GM21367 (cell line): Measurements from ENCODE around the gene RAB3GAP1.
"Not testable (repeated sequence)": the region's sequence is repeated elsewhere in the genome, so short reads cannot be mapped to it uniquely, and the experiment has no call there.

Experiments used
- ATAC-seq: cut with Tn5 transposase; IDR thresholded peaks from one replicate; pipeline ENCODE4 v1.9.1; 2021; ENCODE audit not compliant: unreplicated experiment

RAB3GAP1 gene

GRCh38 chr2:135052042-135052876 lies at the start of gene RAB3GAP1:
Gene RAB3GAP1, plus strand, starts transcription at chr2:135052292. Its CDS starts 16 bp downstream, at chr2:135052308.
- ATAC-seq: peak; percentile 74

- no peak for ATAC-seq
Observed at GRCh38 chr2:135002836-135003235, 49.3 kb upstream of the RAB3GAP1 start.

GRCh38 chr2:135004005-135004746 lies 47.9 kb upstream of the RAB3GAP1 start:
- ATAC-seq: peak; percentile 77

- ATAC-seq: no peak
Observed at GRCh38 chr2:135005753-135006152, 46.3 kb upstream of the RAB3GAP1 start.

- ATAC-seq: no peak
Observed at GRCh38 chr2:135009339-135009738, 42.8 kb upstream of the RAB3GAP1 start.

DNA sequence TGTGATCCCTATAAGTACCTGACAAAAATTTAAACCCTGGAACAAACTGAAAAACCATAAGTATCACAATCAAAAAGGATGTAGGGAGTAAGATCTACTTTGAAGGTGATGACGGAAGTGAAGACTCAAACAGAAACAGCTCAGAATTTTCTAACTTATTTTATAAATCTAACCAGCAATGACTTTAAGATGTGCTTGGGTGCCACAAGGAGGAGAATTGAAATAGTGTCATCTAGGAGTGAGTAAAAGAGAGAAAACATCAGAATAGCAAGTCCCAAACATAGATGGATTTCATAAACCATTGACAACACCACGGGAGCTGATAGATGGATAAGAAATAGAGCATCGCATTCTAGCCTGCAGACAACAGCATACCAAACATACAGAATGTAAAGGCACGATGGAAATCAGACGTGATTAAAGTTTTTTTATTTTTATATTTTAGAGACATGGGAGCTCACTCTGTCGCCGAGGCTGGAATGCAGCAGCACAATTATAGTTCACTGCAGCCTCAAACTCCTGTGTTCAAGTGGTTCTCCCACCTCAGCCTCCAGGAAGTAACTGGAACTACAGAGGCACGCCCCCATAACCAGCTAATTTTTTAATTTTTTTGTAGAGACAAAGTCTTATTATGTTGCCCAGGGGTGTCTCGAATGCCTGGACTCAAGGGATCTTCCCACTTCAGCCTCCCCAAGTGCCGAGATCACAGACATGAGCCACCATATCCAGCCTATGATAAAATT lies 41.7 kb upstream of the RAB3GAP1 start:
- no peak for ATAC-seq

DNA sequence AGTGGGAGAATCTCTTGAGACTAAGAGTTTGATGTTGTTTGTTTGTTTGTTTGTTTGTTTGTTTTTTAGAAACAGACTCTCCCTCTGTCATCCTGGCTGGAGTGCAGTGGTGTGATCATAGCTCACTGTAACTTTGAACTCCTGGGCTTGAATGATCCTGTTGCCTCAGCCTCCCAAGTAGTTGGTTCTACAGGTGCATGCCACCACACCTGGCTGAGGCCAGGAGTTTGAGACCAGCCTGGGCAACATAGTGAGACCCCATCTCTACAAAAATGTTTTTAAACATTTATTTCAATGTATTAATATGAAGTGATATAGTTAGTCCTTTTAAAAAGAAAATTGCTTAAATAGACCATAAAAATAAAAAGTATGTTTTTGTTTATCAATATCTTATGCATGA lies 40.5 kb upstream of the RAB3GAP1 start:
- ATAC-seq: no peak

- ATAC-seq: no peak
Observed at GRCh38 chr2:135021618-135022017, 30.5 kb upstream of the RAB3GAP1 start.

- no peak for ATAC-seq
Observed at GRCh38 chr2:135022952-135023880, 28.9 kb upstream of the RAB3GAP1 start.

DNA sequence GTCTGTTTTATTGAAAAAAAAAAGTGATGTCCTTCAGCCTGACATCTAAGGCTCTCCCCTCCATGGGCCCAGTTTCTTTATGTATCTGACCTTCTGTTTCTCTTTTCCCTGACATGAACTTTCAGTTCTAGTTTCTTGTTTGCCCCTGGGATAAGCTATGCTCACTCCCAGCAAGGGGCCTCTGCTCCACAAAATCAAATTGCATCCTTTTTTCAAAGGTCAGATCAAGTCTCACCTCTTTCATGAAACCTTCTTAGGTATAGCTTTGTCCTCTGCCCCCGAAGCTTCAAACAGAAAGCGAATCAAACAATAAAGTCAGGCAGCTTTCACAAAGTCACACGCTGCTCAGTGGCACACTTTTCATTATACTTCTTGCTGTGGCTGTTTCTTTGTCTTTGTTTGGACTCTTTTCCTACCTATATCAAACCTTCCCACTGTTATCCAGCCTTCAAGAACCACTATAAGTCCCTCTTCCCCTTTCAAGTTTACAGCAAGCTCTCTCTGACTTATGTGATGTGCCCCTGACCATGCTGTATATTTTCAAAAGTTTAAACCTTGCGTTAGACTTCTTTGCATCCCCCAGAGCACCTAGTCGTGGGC lies 28.1 kb upstream of the RAB3GAP1 start:
- no peak for ATAC-seq

DNA sequence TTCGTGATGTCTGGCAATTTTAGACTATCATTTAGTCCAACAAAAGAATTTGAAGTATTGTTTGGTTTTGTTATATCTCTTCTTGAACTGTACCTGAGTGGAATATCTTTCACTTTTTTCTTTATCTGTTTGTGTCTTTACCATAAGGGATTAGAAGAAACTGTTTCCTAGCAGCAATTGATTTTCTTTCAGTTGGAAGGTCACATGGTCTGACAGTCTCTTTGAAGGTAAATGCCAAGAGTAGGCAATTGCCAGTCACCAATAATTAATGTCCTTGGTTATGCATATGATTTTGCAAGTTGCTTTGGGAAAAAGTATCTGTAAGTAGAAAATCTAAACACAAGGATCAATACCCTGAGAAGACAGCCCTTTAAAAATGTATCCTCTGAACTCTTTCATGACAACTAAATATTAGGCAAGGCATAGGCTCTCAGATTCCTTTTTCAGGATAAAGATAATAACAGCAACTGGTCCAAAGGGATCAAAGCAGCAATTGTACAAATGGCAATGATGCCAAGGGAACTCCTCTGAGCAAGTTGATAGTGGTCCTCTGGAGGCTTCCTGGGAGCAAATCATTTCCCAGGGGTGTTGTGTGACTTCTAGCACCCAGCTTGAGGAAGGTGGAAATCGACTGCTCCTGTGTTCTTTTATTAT lies 22.5 kb upstream of the RAB3GAP1 start:
- ATAC-seq: no peak

DNA sequence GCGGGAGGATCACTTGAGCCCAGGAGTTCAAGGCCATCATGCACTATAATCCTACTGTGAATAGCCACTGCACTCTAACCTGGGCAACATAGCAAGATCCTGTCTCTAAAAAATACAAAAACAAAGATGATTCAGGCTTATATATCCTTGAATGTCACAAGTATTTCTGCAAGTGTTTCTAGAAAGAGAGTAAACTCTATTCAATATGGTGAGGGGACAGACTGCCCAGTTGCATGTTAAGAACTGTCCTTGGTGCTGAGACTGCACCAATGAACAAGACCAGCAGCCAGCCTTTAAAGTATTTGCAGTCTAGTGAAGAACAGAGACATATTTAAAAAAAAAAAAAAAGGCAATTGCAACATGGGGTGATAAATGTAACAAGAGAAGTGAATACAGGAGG lies 21.3 kb upstream of the RAB3GAP1 start:
- ATAC-seq: no peak

DNA sequence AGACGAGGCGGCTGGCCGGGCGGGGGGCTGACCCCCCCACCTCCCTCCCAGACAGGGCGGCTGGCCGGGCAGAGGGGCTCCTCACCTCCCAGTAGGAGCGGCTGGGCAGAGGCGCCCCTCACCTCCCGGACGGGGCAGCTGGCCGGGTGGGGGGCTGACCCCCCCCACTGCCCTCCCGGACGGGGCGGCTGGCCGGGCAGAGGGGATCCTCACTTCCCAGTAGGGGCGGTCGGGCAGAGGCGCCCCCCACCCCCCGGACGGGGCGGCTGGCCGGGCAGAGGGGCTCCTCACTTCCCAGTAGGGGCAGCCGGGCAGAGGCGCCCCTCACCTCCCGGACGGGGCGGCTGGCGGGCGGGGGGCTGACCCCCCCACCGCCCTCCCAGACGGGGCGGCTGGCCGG lies 18.9 kb upstream of the RAB3GAP1 start:
- not testable (repeated sequence) for ATAC-seq

GRCh38 chr2:135037831-135038230 lies 14.3 kb upstream of the RAB3GAP1 start:
- no peak for ATAC-seq

- ATAC-seq: no peak
Observed at GRCh38 chr2:135043345-135043744, 8.7 kb upstream of the RAB3GAP1 start.

GRCh38 chr2:135047300-135047699 lies 4.8 kb upstream of the RAB3GAP1 start, which contains the start of gene MAP3K19:
Gene MAP3K19, minus strand, starts transcription at chr2:135047447. Its CDS starts 22,800 bp downstream, at chr2:135024647.
- no peak for ATAC-seq

- no peak for ATAC-seq
Observed at GRCh38 chr2:135048122-135048521, 4.0 kb upstream of the RAB3GAP1 start.

- ATAC-seq: no peak
Observed at GRCh38 chr2:135050132-135050531, 2.0 kb upstream of the RAB3GAP1 start.

GRCh38 chr2:135050684-135051083 lies 1.4 kb upstream of the RAB3GAP1 start:
- ATAC-seq: no peak
